ENCODE measurements around the gene BBS10. TPM values are rescaled to one million over a fixed set of nuclear protein-coding genes. Genes with fewer than 3 reads are reported as not detected.

BBS10 gene
- total RNA-seq, 4 donors from 2014 or later: 10.7 to 39.8 (median 19.6) TPM

- no peak for TF ChIP-seq CTCF (IDR thresholded peaks at IDR 0.05; ENCODE audit: low read depth)
Observed at GRCh38 chr12:76375470-76375869, 27.3 kb upstream of the BBS10 start.

GRCh38 chr12:76374386-76375020 lies 26.3 kb upstream of the BBS10 start:
- no peak for TF ChIP-seq CTCF (IDR thresholded peaks at IDR 0.05; ENCODE audit: low read depth)

GRCh38 chr12:76368230-76368629 lies 20.0 kb upstream of the BBS10 start:
- TF ChIP-seq CTCF (IDR thresholded peaks at IDR 0.05; ENCODE audit: low read depth): no peak

GRCh38 chr12:76366163-76366562 lies 17.9 kb upstream of the BBS10 start:
- TF ChIP-seq CTCF (IDR thresholded peaks at IDR 0.05; ENCODE audit: low read depth): no peak

DNA sequence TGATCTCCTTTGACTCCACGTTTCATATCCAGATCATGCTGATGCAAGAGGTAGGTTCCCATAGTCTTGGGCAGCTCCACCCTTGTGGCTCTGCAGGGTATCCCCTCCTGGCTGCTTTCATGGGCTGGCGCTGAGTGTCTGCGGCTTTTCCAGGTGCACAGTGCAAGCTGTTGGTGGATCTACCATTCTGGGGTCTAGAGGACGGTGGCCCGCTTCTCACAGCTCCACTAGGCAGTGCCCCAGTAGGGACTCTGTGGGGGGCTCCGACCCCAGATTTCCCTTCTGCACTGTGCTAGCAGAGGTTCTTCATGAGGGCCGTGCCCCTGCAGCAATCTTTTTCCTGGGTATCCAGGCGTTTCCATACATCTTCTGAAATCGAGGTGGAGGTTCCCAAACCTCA lies 12.1 kb upstream of the BBS10 start:
- no peak for TF ChIP-seq CTCF (IDR thresholded peaks at IDR 0.05; ENCODE audit: low read depth)

GRCh38 chr12:76356071-76356470 lies 7.9 kb upstream of the BBS10 start:
- no peak for TF ChIP-seq CTCF (IDR thresholded peaks at IDR 0.05; ENCODE audit: low read depth)

GRCh38 chr12:76346798-76347420 lies 1.3 kb downstream of the BBS10 start:
- TF ChIP-seq CTCF (IDR thresholded peaks at IDR 0.05; ENCODE audit: low read depth): no peak
